ENCODE data around the gene ARL17B.
A peak's percentile ranks its signal among the peaks of the same experiment; 100 is the strongest.
"Not testable (repeated sequence)": the region's sequence is repeated elsewhere in the genome, so short reads cannot be mapped to it uniquely, and the experiment has no call there.

ARL17B gene

DNA sequence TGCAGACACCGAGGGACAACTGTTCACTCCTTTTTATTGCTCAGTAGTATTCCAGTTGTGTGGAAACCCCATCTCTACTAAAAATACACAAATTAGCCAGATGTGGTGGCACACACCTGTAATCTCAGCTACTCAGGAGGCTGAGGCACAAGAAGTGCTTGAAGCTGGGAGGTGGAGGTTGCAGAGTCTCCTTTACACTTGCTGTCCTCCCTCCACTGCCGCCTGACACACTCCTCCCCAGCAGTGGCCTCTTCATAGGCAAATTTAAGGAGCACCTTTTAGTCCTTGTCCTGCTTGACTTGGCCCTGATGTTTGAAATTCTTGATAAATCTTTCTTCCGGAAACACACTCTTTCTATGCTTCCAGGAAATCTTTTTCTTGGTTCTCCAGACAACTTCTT is 112.4 kb downstream of the ARL17B start:
- DNase-seq (ENCODE audit: low spot score), result peak; percentile 3

GRCh38 chr17:46244949-46245768 is 116.4 kb downstream of the ARL17B start:
- DNase-seq (ENCODE audit: low spot score), result not testable (repeated sequence)

- DNase-seq (ENCODE audit: low spot score), result not testable (repeated sequence)
These were observed 117.1 kb downstream of the ARL17B start for GRCh38 chr17:46244339-46244913.

GRCh38 chr17:46243928-46244327 is 117.6 kb downstream of the ARL17B start:
- DNase-seq (ENCODE audit: low spot score), result not testable (repeated sequence)

GRCh38 chr17:46243505-46243904 is 118.1 kb downstream of the ARL17B start:
- not testable (repeated sequence) for DNase-seq (ENCODE audit: low spot score)

DNA sequence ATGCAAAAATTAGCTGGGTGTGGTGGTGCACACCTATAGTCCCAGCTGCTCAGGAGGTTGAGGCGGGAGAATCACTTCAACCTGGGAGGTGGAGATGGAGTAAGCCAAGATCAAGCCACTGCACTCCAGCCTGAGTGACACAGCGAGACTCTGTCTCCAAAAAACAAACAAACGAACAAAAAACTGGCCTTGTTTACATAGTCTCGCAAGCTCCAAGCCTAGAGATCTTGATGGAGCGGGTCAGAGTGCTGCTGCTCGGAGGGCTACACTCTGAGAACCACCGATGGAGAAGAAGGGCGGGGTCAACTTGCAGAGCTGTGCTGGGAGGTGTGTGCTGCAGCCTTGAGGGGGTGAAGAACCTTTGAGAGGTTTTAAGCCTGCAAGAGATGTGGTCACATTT is 130.2 kb downstream of the ARL17B start:
- DNase-seq (ENCODE audit: low spot score), result not testable (repeated sequence)

DNA sequence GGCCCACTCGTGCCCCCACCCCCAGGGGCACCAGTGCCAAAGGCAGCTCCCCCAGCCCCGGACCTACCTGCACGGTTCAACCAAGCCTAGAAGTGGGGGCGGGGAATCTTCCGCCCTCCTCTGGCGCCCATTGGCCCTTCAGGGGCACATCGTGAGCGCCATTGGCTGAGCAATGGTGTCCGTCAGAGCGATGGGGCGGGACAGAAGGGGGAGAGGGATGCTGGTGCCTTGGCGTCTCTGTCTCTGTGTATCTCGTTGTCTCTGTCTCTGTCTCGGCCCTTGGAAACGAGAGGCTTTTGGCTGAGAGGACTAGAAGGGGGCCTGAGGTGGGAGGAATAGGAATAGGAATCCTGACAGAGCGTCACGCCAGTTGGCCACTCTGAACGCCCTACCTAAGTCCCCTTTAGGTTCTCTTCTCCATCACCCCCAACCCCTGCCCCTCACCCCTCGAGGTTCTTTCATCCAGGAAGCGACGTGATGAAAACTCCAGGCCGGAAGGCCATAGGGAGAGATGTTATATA is 136.2 kb downstream of the ARL17B start:
- DNase-seq (ENCODE audit: low spot score), result peak; percentile 99

DNA sequence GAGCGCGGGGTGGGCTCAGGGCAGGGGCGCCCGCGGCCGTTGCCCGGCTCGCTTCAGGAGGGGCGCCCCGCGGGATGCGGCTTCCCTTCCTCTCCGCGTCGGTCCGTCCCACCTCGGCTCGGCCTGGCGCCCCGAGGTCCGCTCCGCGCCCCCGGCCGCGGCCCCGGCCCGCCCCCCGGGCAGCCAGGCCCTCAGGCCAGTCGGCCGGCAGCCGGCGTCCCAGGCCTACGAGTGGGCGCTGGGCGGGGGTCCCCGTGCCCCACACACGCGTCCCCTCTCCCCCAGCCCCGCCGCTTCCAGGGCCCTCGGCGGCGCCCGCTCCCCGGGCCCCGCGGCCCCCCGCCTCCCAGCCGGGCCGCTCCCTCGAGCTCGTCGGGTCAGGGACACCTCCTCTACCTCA is 136.7 kb downstream of the ARL17B start:
- peak; percentile 23 for DNase-seq (ENCODE audit: low spot score)
